DND-41 (cell line): ENCODE results near the gene MKLN1.

Experiments used
- EZH2 ChIP-seq: IDR thresholded peaks from 3 replicates; pipeline ENCODE4 v1.6.1; 2012; ENCODE audit warnings: borderline replicate concordance, low read depth, mild to moderate bottlenecking, moderate library complexity, low read length, inconsistent platforms; ENCODE audit not compliant: severe bottlenecking
- TF ChIP-seq, protein P1 (sequence below): IDR thresholded peaks from 2 replicates; pipeline ENCODE4 v1.5.1; 2012; ENCODE audit warnings: borderline replicate concordance, low read length, moderate library complexity, mild to moderate bottlenecking; ENCODE audit not compliant: poor library complexity, severe bottlenecking; ENCODE audit errors: extremely low read depth

GRCh38 chr7:131486346-131486745, 158.7 kb downstream of the MKLN1 start:
- TF ChIP-seq, protein P1, sequence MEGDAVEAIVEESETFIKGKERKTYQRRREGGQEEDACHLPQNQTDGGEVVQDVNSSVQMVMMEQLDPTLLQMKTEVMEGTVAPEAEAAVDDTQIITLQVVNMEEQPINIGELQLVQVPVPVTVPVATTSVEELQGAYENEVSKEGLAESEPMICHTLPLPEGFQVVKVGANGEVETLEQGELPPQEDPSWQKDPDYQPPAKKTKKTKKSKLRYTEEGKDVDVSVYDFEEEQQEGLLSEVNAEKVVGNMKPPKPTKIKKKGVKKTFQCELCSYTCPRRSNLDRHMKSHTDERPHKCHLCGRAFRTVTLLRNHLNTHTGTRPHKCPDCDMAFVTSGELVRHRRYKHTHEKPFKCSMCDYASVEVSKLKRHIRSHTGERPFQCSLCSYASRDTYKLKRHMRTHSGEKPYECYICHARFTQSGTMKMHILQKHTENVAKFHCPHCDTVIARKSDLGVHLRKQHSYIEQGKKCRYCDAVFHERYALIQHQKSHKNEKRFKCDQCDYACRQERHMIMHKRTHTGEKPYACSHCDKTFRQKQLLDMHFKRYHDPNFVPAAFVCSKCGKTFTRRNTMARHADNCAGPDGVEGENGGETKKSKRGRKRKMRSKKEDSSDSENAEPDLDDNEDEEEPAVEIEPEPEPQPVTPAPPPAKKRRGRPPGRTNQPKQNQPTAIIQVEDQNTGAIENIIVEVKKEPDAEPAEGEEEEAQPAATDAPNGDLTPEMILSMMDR: no peak
- no peak for TF ChIP-seq EZH2
